8988T (cell line): ENCODE data around the gene FADS3.

Source experiments
- DNase-seq: peaks from one replicate; pipeline ENCODE4 v3.0.0; 2011

FADS3 gene

GRCh38 chr11:61854966-61855714 is 36.2 kb downstream of the FADS3 start:
- DNase-seq, result no peak

- no peak for DNase-seq
These were observed 37.0 kb downstream of the FADS3 start for GRCh38 chr11:61854206-61854895.

- no peak for DNase-seq
These were observed 37.6 kb downstream of the FADS3 start for GRCh38 chr11:61853698-61854169.

GRCh38 chr11:61851900-61852295 is 39.4 kb downstream of the FADS3 start:
- DNase-seq, result no peak

GRCh38 chr11:61851113-61851899 is 40.0 kb downstream of the FADS3 start:
- no peak for DNase-seq

GRCh38 chr11:61850687-61851086 is 40.7 kb downstream of the FADS3 start:
- DNase-seq, result no peak

- no peak for DNase-seq
These were observed 42.7 kb downstream of the FADS3 start for GRCh38 chr11:61848631-61849030.

- DNase-seq, result no peak
These were observed 43.3 kb downstream of the FADS3 start for GRCh38 chr11:61847914-61848581.

- DNase-seq, result no peak
These were observed 44.9 kb downstream of the FADS3 start for GRCh38 chr11:61846362-61847020.

- DNase-seq, result no peak
These were observed 46.3 kb downstream of the FADS3 start for GRCh38 chr11:61844909-61845565.

GRCh38 chr11:61842528-61842820 is 48.9 kb downstream of the FADS3 start:
- no peak for DNase-seq

- DNase-seq, result no peak
These were observed 49.5 kb downstream of the FADS3 start for GRCh38 chr11:61841636-61842527.

GRCh38 chr11:61840371-61840770 is 51.0 kb downstream of the FADS3 start:
- DNase-seq, result no peak

- DNase-seq, result no peak
These were observed 51.6 kb downstream of the FADS3 start for GRCh38 chr11:61839742-61840141.

GRCh38 chr11:61838921-61839320 is 52.4 kb downstream of the FADS3 start:
- no peak for DNase-seq

- no peak for DNase-seq
These were observed 52.8 kb downstream of the FADS3 start for GRCh38 chr11:61838501-61838900.

- no peak for DNase-seq
These were observed 53.8 kb downstream of the FADS3 start for GRCh38 chr11:61837411-61838005.

GRCh38 chr11:61836193-61836592 is 55.2 kb downstream of the FADS3 start:
- no peak for DNase-seq

- no peak for DNase-seq
These were observed 56.9 kb downstream of the FADS3 start for GRCh38 chr11:61834278-61835048.

GRCh38 chr11:61833926-61834277 is 57.4 kb downstream of the FADS3 start:
- no peak for DNase-seq
